ENCODE results near the gene FTMT.

GRCh38 chr5:121870489-121870888, 18.8 kb downstream of the FTMT start:
- TF ChIP-seq CTCF (conservative IDR thresholded peaks at IDR 0.05 in 1 of 2, IDR thresholded peaks at IDR 0.05 in 1 of 2; ENCODE audit: extremely low read depth in 1 of 2, insufficient read depth in 1 of 2, low read depth in 1 of 2, low read length in 2 of 2) (no peak), EZH2 (IDR thresholded peaks at IDR 0.05; ENCODE audit: borderline replicate concordance, low read length) (no peak)

Measured in mammary epithelial cell (primary cell).